Urothelium cell line (cell line): ENCODE results near the gene SP100.
A peak's percentile ranks its signal among the peaks of the same experiment; 100 is the strongest.
"Not testable (repeated sequence)": the region's sequence is repeated elsewhere in the genome, so short reads cannot be mapped to it uniquely, and the experiment has no call there.

Experiments used
- DNase-seq: peaks from one replicate; pipeline ENCODE4 v3.0.0; 2011; ENCODE audit warnings: low spot score, mixed read lengths
- FAIRE-seq: peaks from 2 replicates; lab custom pipeline; 2011; peaks lifted over from hg19 to GRCh38; lab: Jason Lieb, UNC

Gene SP100

GRCh38 chr2:230455005-230455684 lies 39.1 kb downstream of the SP100 start:
- no peak for DNase-seq
- no peak for FAIRE-seq

GRCh38 chr2:230457073-230457768 lies 41.2 kb downstream of the SP100 start:
- DNase-seq (no peak), FAIRE-seq (no peak)

DNA sequence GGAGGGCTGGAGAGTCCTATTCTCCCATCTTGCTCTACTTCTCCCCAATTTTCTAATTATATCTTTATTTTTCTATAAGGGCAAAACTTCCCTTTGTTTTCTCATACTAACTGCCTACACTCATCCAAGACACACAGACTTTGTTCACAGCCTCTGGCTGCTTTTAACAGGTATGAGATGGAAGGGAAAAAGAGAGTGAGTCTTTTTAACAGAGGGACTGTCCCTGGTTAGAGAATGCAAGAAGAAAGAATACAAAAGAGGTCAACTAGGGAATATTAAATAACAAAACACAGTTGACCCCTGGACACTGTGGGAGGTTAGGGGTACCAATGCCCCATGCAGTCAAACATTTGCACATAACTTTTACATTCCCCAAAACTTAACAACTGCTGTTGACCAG lies 41.8 kb downstream of the SP100 start:
- DNase-seq (no peak), FAIRE-seq (no peak)

DNA sequence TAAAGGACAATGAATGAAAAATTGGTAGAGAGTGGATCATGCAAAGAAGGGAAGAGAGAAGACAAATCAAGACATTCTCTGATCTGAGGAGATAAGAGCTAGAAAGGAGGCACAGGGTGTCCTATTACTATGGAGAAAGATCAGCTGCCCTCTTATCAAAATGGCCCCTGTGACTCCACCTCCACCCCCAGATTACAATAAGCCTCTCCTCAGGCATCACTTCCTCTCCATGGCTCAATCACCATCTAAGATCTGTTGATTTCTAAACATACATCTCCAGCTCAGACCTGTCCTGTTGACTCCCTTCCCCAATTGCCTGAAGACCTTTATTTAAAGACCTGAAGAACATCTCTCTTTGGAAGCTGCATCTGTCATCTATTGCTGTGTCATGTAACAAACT lies 43.2 kb downstream of the SP100 start:
- DNase-seq, result no peak
- no peak for FAIRE-seq

- DNase-seq, result no peak
- FAIRE-seq, result no peak
Observed at GRCh38 chr2:230471074-230471473, 55.1 kb downstream of the SP100 start.

DNA sequence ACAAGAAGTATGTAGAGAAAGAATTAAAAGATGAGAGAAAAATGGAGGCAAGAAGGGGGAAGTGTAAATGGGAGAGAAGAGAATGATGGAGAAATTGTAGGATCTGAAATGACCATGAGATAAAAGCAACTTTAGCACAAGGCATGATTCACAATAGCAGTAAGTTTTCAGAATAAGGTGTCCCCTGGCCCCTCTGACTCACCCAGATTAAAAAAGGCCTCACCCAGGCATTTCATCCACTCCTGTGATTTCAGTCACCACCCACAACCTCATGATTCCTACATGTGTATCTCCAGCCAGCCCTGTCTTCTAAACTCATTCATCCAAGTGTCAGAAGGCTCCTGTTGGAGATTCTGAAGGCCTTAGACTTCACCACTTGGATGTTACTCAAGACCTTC lies 56.6 kb downstream of the SP100 start:
- DNase-seq (peak; percentile 18), FAIRE-seq (no peak)

DNA sequence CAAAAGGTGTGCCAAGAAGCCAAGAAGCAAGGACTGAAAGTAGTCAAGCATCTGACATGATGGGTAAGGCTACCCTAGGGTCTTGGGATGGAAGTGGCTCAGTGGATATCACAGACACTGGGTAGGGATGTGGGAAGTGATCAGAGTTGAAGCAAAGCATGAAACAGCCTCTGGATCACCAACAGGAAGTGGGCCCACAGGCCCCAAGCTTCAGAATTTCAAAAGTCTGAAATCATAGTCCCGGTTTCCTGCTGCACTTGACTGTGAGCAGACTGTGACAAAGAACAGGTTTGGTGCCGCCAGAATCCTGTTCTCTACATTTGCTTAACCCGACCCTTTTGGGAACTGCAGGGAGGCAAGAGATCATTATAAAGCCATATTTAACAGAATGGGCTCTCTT lies 57.4 kb downstream of the SP100 start:
- DNase-seq (no peak), FAIRE-seq (no peak)

DNA sequence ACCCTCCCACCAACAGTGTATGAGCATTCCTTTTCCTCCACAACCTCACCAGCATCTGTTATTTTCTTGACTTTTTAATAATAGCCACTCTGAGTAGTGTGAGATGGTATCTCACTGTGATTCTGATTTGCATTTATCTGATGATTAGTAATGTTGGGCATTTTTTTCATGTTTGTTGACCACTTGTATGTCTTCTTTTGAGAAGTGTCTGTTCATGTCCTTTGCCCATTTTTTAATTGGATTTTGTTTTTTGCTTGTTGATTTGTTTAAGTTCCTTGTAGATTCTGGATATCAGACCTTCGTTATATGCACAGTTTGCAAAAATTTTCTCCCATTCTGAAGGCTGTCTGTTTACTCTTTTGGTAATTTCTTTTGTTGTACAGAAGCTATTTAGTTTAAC lies 59.1 kb downstream of the SP100 start:
- DNase-seq, result no peak
- no peak for FAIRE-seq

GRCh38 chr2:230485801-230486341 lies 69.9 kb downstream of the SP100 start:
- no peak for FAIRE-seq
- no peak for DNase-seq

DNA sequence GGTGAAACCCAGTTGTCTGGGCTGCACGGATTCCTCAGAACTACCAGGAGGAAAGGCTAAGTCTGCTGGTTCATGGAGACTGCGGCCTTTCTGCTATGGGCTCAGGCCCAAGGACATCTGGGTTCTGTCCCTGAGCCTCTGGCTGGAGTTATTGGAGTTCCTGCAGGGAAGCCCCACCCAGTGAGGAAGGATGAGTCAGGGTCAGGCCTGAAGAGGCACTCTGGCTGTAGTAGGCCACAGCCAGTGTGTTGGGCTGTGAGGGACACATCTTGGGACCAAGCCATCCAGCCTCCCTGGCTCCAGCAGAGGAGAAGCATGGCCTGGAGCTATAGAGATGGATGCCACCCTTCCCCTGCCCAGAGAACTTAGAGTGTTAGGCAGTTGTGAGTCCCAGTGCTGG lies 75.2 kb downstream of the SP100 start:
- not testable (repeated sequence) for FAIRE-seq, DNase-seq

DNA sequence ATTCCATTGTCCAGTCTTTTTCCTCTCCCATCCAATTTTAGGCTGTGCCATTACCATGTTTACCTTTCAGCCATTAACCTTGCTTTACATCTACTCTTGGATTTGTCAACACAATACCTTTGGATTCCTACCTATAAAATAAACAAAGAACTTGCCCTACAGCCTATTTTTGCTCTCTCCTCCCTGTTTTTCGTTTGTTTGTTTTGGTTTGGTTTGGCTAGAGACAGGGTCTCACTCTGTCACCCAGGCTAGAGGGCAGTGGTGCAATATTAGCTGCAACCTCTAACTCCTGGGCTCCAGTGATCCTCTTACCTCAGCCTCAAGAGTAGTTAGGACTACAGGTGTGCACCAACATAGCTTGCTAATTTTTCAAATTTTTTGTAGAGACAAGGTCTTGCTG lies 76.1 kb downstream of the SP100 start:
- FAIRE-seq (no peak), DNase-seq (no peak)

DNA sequence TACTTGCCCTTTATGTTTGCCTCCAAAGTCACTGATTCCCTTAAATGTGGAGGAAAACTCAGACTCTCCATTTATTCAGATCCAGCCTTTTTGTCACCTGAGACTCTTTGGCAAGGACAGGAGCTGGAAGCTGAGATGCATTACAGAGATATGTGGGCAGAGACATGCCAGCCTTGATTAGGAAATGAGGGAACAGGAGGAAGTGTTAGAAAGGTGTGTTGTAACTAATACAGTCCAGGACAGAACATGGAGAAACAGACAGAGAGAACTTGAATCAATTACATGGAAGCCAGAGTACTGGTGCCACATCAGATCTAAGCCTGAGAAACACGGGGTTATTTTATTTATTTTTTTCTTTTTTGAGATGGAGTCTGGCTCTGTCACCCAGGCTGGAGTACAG lies 79.0 kb downstream of the SP100 start:
- DNase-seq, result no peak
- FAIRE-seq, result no peak

DNA sequence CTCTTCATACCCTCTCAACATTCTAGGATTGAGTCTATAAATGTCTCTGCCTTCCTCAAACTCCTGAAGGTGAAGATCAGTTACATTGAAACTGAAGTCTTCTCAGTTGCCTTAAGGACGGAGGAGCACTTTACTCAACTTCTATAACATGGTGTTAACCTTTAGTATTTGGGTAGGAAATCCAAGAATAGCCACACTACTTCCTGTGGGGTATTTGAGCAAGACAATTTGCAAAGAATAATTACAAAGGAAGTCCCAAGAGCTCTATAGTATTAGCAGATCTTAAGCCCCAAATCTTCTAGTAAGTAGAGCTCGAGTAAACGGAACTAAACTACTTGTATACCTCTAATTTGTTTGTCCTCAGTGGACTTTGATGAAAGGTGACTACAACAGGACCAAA lies 80.9 kb downstream of the SP100 start:
- no peak for DNase-seq
- FAIRE-seq, result no peak

DNA sequence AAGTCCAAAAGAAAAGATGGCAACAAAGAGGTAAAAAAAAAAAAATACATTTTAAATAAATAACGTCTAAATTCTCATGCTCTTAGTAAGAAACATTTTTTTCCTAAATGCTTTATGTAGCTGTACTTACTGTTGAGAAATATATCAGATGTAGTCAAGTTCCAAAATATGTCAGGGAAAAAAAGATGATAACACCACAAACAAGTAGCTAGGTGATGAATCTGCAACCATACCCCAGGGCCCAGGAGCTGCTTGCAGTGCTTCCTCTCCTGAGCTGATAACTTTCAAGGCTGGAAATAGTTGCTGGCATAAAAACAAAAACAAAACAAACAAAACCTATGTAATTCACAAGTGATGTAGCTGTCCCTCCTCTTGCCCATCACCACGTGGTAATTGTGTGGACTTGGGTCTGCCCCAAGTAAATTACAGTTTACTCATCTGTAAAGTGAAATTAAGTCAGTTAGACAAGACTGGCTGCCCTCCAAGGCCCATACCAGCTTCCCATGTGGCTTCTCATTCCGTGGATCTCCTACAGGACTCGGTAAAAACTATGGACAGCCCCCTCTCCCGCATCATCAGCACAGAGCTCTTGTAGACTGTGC lies 82.6 kb downstream of the SP100 start:
- no peak for DNase-seq
- no peak for FAIRE-seq

DNA sequence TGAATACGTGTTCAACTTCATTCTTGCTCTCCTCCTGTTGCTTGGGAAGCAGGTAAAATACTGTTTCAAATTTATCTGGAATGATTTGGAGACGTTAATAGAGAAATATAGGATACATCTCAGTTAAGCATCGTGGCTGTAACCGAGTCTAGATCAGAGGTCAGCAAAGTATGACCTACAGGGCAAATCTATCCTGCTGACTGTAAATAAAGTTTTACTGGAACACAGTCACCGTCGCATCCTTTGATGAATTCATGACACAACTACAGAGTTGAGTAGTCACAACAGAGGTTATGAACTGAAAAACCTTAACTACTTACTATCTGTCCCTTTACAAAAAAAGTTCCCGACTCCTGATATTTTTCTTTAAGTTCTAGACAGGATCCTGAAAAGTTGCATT lies 86.6 kb downstream of the SP100 start:
- FAIRE-seq (no peak), DNase-seq (no peak)

DNA sequence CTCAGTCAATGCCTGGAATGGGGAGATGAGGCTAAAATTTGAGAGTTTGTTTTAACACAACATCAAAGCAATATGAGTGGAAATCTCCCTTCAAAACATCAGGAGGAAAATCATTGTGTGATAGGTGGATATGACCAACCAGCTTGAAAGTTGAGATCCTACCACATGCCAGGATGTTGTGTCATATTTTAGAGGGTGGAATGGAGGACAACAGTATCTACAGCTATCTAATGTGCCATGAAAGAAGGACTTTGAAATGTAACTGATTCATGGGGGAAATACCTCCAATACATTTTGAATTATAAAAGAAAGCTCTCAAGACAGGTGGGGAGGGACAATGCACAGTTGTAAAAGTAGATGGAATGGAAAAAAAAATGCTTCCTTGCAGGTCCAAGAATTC lies 87.8 kb downstream of the SP100 start:
- DNase-seq (no peak), FAIRE-seq (no peak)

GRCh38 chr2:230505162-230505561 lies 89.2 kb downstream of the SP100 start:
- no peak for FAIRE-seq
- DNase-seq, result no peak

DNA sequence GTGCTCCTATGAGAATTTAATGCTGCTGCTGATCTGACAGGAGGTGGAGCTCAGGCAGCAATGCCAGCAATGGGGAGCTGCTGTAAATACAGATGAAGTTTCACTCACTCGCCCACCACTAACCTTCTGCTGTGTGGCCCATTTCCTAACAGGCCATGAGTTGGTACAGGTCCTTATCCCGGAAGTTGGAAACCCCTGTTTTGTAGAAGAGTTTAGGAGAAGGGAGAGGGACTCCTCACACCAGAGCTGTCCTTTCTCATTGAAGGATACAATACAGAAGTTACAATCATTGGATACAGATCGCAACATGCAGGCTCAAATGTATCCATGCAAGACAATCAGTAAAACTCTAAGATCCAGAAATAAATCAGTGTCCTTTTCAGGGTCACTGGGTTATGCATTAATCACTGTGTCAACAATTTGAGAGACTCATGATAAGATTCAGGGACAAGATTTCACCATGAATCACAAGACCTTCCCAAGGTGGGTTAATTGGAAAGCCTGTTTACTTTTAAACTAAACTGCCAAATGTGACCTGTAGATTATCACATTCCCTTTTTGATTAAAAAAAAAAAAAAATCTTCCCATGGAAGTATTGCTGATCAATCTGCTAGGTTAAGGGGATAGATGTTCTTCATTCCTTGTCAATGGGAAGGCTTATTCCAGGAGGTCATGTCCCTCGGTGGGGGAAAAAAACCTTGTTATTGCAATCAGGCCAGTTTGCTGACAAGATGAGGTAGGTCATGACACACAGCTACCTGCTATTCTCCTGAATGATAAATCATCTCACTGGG lies 97.2 kb downstream of the SP100 start:
- FAIRE-seq (no peak), DNase-seq (no peak)

DNA sequence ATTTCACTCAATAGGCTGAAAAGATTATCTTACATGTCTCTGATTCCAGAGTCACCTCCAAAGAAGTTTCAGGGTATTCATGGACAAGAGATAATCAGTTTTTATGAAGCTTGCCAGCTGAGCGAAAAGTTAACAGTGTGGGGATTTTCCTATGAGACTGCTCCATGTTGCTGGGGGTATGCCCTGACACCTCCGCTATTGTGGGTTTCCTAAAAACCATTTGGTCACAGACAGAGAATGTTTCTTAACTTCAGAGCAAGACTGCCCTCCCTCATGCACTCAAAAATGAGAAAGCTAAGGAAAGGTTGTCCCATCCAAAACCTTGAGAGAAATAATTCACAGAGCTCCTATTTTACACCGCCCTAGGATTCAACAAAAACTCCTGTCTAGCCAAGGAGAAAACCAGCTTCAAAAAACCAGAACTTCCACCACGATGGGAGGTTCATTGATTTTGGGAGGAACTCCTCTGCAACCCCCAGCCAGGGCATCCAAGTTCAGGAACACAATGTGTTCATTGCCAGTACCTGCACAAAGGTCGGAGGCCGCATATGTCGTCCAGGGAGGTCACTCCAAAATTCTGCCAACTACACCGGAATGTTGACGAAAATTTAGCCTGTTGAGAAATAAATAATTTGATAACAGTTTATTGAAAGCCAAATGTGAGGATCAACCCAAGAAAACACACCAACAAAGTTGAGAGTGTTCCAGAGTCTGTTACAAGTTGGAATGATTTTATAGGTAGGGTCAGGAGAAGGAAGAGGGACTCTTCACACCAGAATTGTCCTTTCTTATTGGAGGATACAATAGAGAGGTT lies 104.3 kb downstream of the SP100 start:
- DNase-seq, result no peak

DNA sequence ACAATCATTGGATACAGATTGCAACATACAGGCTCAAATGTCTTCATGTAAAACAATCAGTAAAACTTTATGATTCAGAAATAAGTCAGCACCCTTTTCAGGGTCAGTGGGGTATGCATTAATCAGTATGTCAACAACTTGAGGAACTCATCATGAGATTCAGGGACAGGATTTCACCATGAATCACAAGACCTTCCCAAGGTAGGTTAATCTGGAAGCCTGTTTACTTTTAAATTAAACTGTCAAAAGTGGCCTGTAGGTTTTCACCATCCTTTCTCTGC lies 104.8 kb downstream of the SP100 start:
- no peak for FAIRE-seq
- no peak for DNase-seq

More for the DNA sequence above, 104.3 kb downstream of the SP100 start:
- FAIRE-seq, result no peak

DNA sequence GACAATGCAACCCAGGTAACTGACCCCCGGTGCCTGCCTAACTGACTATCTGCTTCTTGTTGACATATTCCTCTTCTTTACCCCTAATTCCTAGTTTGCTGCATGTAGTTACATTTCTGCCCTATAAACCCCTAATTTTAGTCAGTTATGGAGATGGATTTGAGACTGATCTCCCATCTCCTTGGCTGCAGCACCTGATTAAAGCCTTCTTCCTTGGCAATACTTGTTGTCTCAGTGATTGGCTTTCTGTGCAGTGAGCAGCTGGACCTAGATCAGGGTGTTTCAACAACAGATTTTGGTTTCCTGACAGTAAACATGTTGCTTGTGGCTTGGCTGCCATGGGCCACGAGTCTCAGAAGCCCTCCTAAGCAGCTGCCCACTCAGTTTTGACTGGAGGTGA lies 105.4 kb downstream of the SP100 start:
- DNase-seq, result no peak

More for the DNA sequence above, 105.4 kb downstream of the SP100 start:
- FAIRE-seq, result no peak
